Occipital lobe (tissue), 2 donors: Measurements from ENCODE around the gene DMAC2L. TPM values are rescaled to one million over a fixed set of nuclear protein-coding genes. Genes with fewer than 3 reads are reported as not detected.
"Not testable (repeated sequence)": the region's sequence is repeated elsewhere in the genome, so short reads cannot be mapped to it uniquely, and the experiment has no call there.

Experiments
- DNase-seq: peaks from one replicate; lab custom pipeline; 2025; lab: John Stamatoyannopoulos, UW
- total RNA-seq: library from RNA; depleted of rRNA; stranded (reverse); fragments of >200 nt; gene quantifications from one replicate; pipeline ENCODE4 v1.2.3, GENCODE V29; 2014

DMAC2L gene
- total RNA-seq, 1 donor from 2014 or later, result 15.9 TPM

- no peak for DNase-seq
Measured at GRCh38 chr14:50354527-50354926, 42.4 kb downstream of the DMAC2L start.

- DNase-seq, result no peak
Measured at GRCh38 chr14:50355692-50356091, 43.6 kb downstream of the DMAC2L start.

- not testable (repeated sequence) for DNase-seq
Measured at GRCh38 chr14:50356283-50356682, 44.2 kb downstream of the DMAC2L start.

- no peak for DNase-seq
Measured at GRCh38 chr14:50357124-50357523, 45.0 kb downstream of the DMAC2L start.

GRCh38 chr14:50357753-50358395 is 45.8 kb downstream of the DMAC2L start:
- peak; percentile 42 for DNase-seq

- DNase-seq, result no peak
Measured at GRCh38 chr14:50359631-50360030, 47.5 kb downstream of the DMAC2L start.

GRCh38 chr14:50360093-50360492 is 48.0 kb downstream of the DMAC2L start:
- DNase-seq, result no peak

GRCh38 chr14:50360851-50361250 is 48.7 kb downstream of the DMAC2L start:
- no peak for DNase-seq

- not testable (repeated sequence) for DNase-seq
Measured at GRCh38 chr14:50361473-50362403, 49.6 kb downstream of the DMAC2L start.

GRCh38 chr14:50362764-50363713 is 50.9 kb downstream of the DMAC2L start:
- DNase-seq, result no peak

GRCh38 chr14:50363714-50364111 is 51.6 kb downstream of the DMAC2L start:
- no peak for DNase-seq

GRCh38 chr14:50364792-50365191 is 52.7 kb downstream of the DMAC2L start:
- DNase-seq, result no peak

GRCh38 chr14:50365572-50365971 is 53.4 kb downstream of the DMAC2L start:
- DNase-seq, result not testable (repeated sequence)

GRCh38 chr14:50366115-50366514 is 54.0 kb downstream of the DMAC2L start:
- DNase-seq, result no peak

- no peak for DNase-seq
Measured at GRCh38 chr14:50366589-50366988, 54.5 kb downstream of the DMAC2L start.

GRCh38 chr14:50371546-50371945 is 59.4 kb downstream of the DMAC2L start:
- DNase-seq, result no peak

- DNase-seq, result no peak
Measured at GRCh38 chr14:50373959-50374358, 61.8 kb downstream of the DMAC2L start.

GRCh38 chr14:50375760-50376159 is 63.6 kb downstream of the DMAC2L start:
- DNase-seq, result no peak
